Measurements from ENCODE around the gene MICU1. TPM values are rescaled to one million over a fixed set of nuclear protein-coding genes. Genes with fewer than 3 reads are reported as not detected.
"Not testable (repeated sequence)": the region's sequence is repeated elsewhere in the genome, so short reads cannot be mapped to it uniquely, and the experiment has no call there.

The MICU1 gene
- total and polyA plus RNA-seq, 7 donors = 29.4 to 53.5 (median 33.9) TPM

- peaks cover 0 to 41% (median 9%) of the 10 kb centered on the region in 4 donors for H3K36me3 ChIP-seq
- TF ChIP-seq CTCF (IDR thresholded peaks at IDR 0.05) = no peak
- TF ChIP-seq EP300 (IDR thresholded peaks at IDR 0.05) = no peak
- no peak for TF ChIP-seq POLR2AphosphoS5 (IDR thresholded peaks at IDR 0.05)
- TF ChIP-seq POLR2A (IDR thresholded peaks at IDR 0.05) = no peak
- intact Hi-C loops (cut with DNase I) = no loop called here
- no peak for DNase-seq
- no peak overlapping the region for H3K27ac ChIP-seq
- no peaks in the 10 kb centered on the region for H3K27me3 ChIP-seq
- H3K4me1 ChIP-seq = no peaks in the 10 kb centered on the region
- no peaks in the 10 kb centered on the region for H3K9me3 ChIP-seq
- H3K4me3 ChIP-seq = no peak overlapping the region
Measured at GRCh38 chr10:72552857-72553256, 73.0 kb downstream of the MICU1 start.

- no peak for DNase-seq
- intact Hi-C loops (cut with DNase I) = no loop called here
- Histone ChIP-seq H3K36me3 (peaks cover 0 to 38% (median 9%) of the 10 kb centered on the region in 4 donors), H3K4me3 (no peak overlapping the region), H3K9me3 (no peaks in the 10 kb centered on the region), H3K27ac (no peak overlapping the region), H3K4me1 (no peaks in the 10 kb centered on the region), H3K27me3 (no peaks in the 10 kb centered on the region)
- 86 to 97% methylated on average over 2 of the region's 2 CpGs for WGBS, 2 donors
- no peak for TF ChIP-seq CTCF (IDR thresholded peaks at IDR 0.05)
- TF ChIP-seq POLR2A (IDR thresholded peaks at IDR 0.05) = no peak
- no peak for TF ChIP-seq EP300 (IDR thresholded peaks at IDR 0.05)
- TF ChIP-seq POLR2AphosphoS5 (IDR thresholded peaks at IDR 0.05) = no peak
Measured at GRCh38 chr10:72550239-72550638, 75.6 kb downstream of the MICU1 start.

- Histone ChIP-seq H3K9me3 (peaks cover 0 to 7% (median 0%) of the 10 kb centered on the region in 4 donors), H3K27ac (no peak overlapping the region), H3K4me1 (no peaks in the 10 kb centered on the region), H3K27me3 (no peaks in the 10 kb centered on the region), H3K36me3 (peaks cover 0 to 47% (median 10%) of the 10 kb centered on the region in 4 donors), H3K4me3 (no peak overlapping the region)
- WGBS, 2 donors = 90 to 97% methylated on average over 1 of the region's 1 CpG
- DNase-seq = no peak
- no peak for TF ChIP-seq EP300 (IDR thresholded peaks at IDR 0.05)
- TF ChIP-seq POLR2AphosphoS5 (IDR thresholded peaks at IDR 0.05) = no peak
- TF ChIP-seq POLR2A (IDR thresholded peaks at IDR 0.05) = no peak
- TF ChIP-seq CTCF (IDR thresholded peaks at IDR 0.05) = no peak
- intact Hi-C loops (cut with DNase I) = no loop called here
Measured at GRCh38 chr10:72545546-72545945, 80.3 kb downstream of the MICU1 start.

- H3K27me3 ChIP-seq; DNase-seq; intact Hi-C loops (cut with DNase I); H3K4me3 ChIP-seq; H3K4me1 ChIP-seq; H3K9me3 ChIP-seq; H3K27ac ChIP-seq: not testable (repeated sequence)
- peaks cover 0 to 30% (median 5%) of the 10 kb centered on the region in 4 donors for H3K36me3 ChIP-seq
- WGBS, 2 donors = 94% methylated on average over 6 of the region's 6 CpGs
Measured at GRCh38 chr10:72543855-72544254, 82.0 kb downstream of the MICU1 start.

GRCh38 chr10:72542396-72542815, 83.5 kb downstream of the MICU1 start:
- intact Hi-C loops (cut with DNase I) = no loop called here
- peaks cover 0 to 16% (median 3%) of the 10 kb centered on the region in 4 donors for H3K36me3 ChIP-seq
- DNase-seq = no peak
- H3K9me3 ChIP-seq = peaks cover 0 to 7% (median under 1%) of the 10 kb centered on the region in 4 donors
- WGBS, 2 donors = 97 to 98% methylated on average over 8 of the region's 8 CpGs
- TF ChIP-seq POLR2A (IDR thresholded peaks at IDR 0.05) (no peak), CTCF (IDR thresholded peaks at IDR 0.05) (no peak), POLR2AphosphoS5 (IDR thresholded peaks at IDR 0.05) (no peak), EP300 (IDR thresholded peaks at IDR 0.05) (no peak)
- H3K27ac ChIP-seq = no peak overlapping the region
- H3K27me3 ChIP-seq = no peaks in the 10 kb centered on the region
- H3K4me1 ChIP-seq = no peaks in the 10 kb centered on the region
- H3K4me3 ChIP-seq = no peak overlapping the region

Data from sigmoid colon (tissue), 7 donors.